A549 (cell line): ENCODE data around the gene CBX4. TPM values are rescaled to one million over a fixed set of nuclear protein-coding genes. Genes with fewer than 3 reads are reported as not detected.

Experiments
- ATAC-seq, 2 experiments: fragments of 200-7000 bp in 1 of 2; fragments of >200 bp in 1 of 2; cut with Nextera tagmentation in 1 of 2; cut with Tn5 transposase in 1 of 2; 3 replicates each; pipeline versions ENCODE4 v1.8.0 to v1.9.1; 2018 to 2020; ENCODE audit warnings: mild to moderate bottlenecking in 1 of 2, moderate library complexity in 1 of 2
- CTCF ChIA-PET: fragments of 300-600 bp; sonication (Branson Sonifier 250); formaldehyde crosslinking; extraction: SDS; loops from one replicate; lab custom pipeline; 2021; ENCODE audit warnings: antibody characterized with exemption, inconsistent platforms; lab: Yijun Ruan, JAX
- POLR2A ChIA-PET: fragments of 350-600 bp; formaldehyde crosslinking; extraction: SDS; loops from one replicate; lab custom pipeline; 2021; ENCODE audit warnings: antibody characterized with exemption, inconsistent platforms; lab: Yijun Ruan, JAX
- DNase-seq, 2 experiments: peaks; one replicate each; pipeline versions ENCODE4 v3.0.0 to v3.0.0-alpha.2; 2011 to 2016; ENCODE audit warnings: low read depth in 1 of 2, low spot score in 1 of 2
- FAIRE-seq: peaks from 2 replicates; lab custom pipeline; 2011; peaks lifted over from hg19 to GRCh38; lab: Jason Lieb, UNC
- H3K27ac ChIP-seq, 2 experiments: fragments of >200 bp; sonication (Bioruptor Twin); formaldehyde crosslinking; 3 replicates each; pipeline ENCODE4 v1.5.1; 2016 to 2017
- H3K4me1 ChIP-seq: fragments of >200 bp; sonication (Bioruptor Twin); formaldehyde crosslinking; 3 replicates; pipeline ENCODE4 v1.6.1; 2016
- H3K4me2 ChIP-seq: fragments of >200 bp; sonication (Bioruptor Twin); formaldehyde crosslinking; 3 replicates; pipeline ENCODE4 v1.6.1; 2016
- H3K4me3 ChIP-seq: fragments of >200 bp; sonication (Bioruptor Twin); formaldehyde crosslinking; 3 replicates; pipeline ENCODE4 v1.5.1; 2016
- H3K9me3 ChIP-seq: fragments of >200 bp; sonication (Bioruptor Twin); formaldehyde crosslinking; 3 replicates; pipeline ENCODE4 v1.6.1; 2016
- BCL3 ChIP-seq: fragments of >200 bp; sonication (Bioruptor Twin); formaldehyde crosslinking; IDR thresholded peaks from 3 replicates; pipeline ENCODE4 v1.6.1; 2016
- BHLHE40 ChIP-seq: IDR thresholded peaks from 2 replicates; pipeline ENCODE4 v1.6.1; 2012; ENCODE audit warnings: low read depth, low read length, inconsistent platforms
- CBX2 ChIP-seq: fragments of 200-600 bp; sonication (generic); IDR thresholded peaks from 2 replicates; pipeline ENCODE4 v1.6.1; 2016; ENCODE audit warnings: low read depth, mild to moderate bottlenecking, borderline replicate concordance
- E2F6 ChIP-seq: IDR thresholded peaks from 2 replicates; pipeline ENCODE4 v1.6.1; 2012; ENCODE audit warnings: low read depth, borderline replicate concordance
- ESRRA ChIP-seq: fragments of 150-350 bp; IDR thresholded peaks from 2 replicates; pipeline ENCODE4 v1.6.1; 2014; ENCODE audit warnings: mild to moderate bottlenecking, low read length, borderline replicate concordance
- HDAC2 ChIP-seq: fragments of 200-600 bp; sonication (generic); IDR thresholded peaks from 2 replicates; pipeline ENCODE4 v1.6.1; 2016
- HES2 ChIP-seq: fragments of >200 bp; sonication (Bioruptor Twin); formaldehyde crosslinking; IDR thresholded peaks from 2 replicates; pipeline ENCODE4 v1.6.1; 2016
- JUNB ChIP-seq: fragments of >200 bp; sonication (Bioruptor Twin); formaldehyde crosslinking; IDR thresholded peaks from 2 replicates; pipeline ENCODE4 v1.6.1; 2016
- KDM1A ChIP-seq: fragments of 200-600 bp; sonication (generic); IDR thresholded peaks from 2 replicates; pipeline ENCODE4 v1.6.1; 2016; ENCODE audit warnings: low read depth, mild to moderate bottlenecking
- MAFK ChIP-seq: fragments of 450-650 bp; IDR thresholded peaks from 2 replicates; pipeline ENCODE4 v1.6.1; 2014; ENCODE audit not compliant: partially characterized antibody
- MAX ChIP-seq: IDR thresholded peaks from 2 replicates; pipeline ENCODE4 v1.6.1; 2012
- NPAS2 ChIP-seq: fragments of 250-450 bp; sonication (Bioruptor Pico); IDR thresholded peaks from 2 replicates; pipeline ENCODE4 v1.8.0; 2022; ENCODE audit warnings: mild to moderate bottlenecking, moderate library complexity, borderline replicate concordance
- SREBF2 ChIP-seq: fragments of 450-650 bp; IDR thresholded peaks from 2 replicates; pipeline ENCODE4 v1.6.1; 2014; ENCODE audit warnings: mild to moderate bottlenecking, moderate library complexity
- ZC3H11A ChIP-seq: fragments of 450-650 bp; IDR thresholded peaks from 2 replicates; pipeline ENCODE4 v1.6.1; 2014; ENCODE audit warnings: antibody characterized with exemption, mild to moderate bottlenecking
- ZFP36 ChIP-seq: fragments of 450-650 bp; IDR thresholded peaks from 2 replicates; pipeline ENCODE4 v1.6.1; 2014; ENCODE audit warnings: borderline replicate concordance; ENCODE audit not compliant: partially characterized antibody
- WGBS: methylation state at CpG from one replicate; pipeline ENCODE4 v1.1.6; 2017; ENCODE audit errors: missing lambda C conversion rate; 5-methylcytosine and 5-hydroxymethylcytosine counted together
- polyA plus RNA-seq, 4 experiments: library from polyadenylated mRNA; depleted of rRNA in 3 of 4; stranded (reverse); fragments of >200 nt; fragmentation: RNase III in 1 of 4; extraction: RNeasy Plus Mini Kit Qiagen cat#74134 plus additional on column Dnase treatment in 1 of 4; gene quantifications; 2 replicates in 3 of 4; 3 replicates in 1 of 4; pipeline ENCODE4 v1.2.3, GENCODE V29; 2011 to 2017

CBX4 gene
- polyA plus RNA-seq, 2 of the 4 experiments (the other 2 are of a cell fraction): 31.0 to 34.1 TPM

- FAIRE-seq: no peak
- POLR2A ChIA-PET: interaction anchor here (1.4 to 2.6 kb wide), 2 partner anchors 35 to 37 kb away, joined by 7 read pairs; partner anchors contain the start of gene CBX4
- CTCF ChIA-PET: interaction anchor here (1.0 to 39.8 kb wide), 5 partner anchors 12 to 281 kb away, joined by 3 to 1281 read pairs (median 5); no protein-coding TSS in a partner anchor
- peaks cover 7% of the 10 kb centered on the region for H3K4me1 ChIP-seq
- H3K4me3 ChIP-seq: no peak overlapping the region
- ATAC-seq: no peak
- H3K4me2 ChIP-seq: no peak overlapping the region
- H3K27ac ChIP-seq: no peak overlapping the region
- WGBS: 67% methylated on average over 11 of the region's 11 CpGs
- no peaks in the 10 kb centered on the region for H3K9me3 ChIP-seq
- DNase-seq: no peak
- no peak for TF ChIP-seq BHLHE40
- no peak; the same call in 1 of the 2 replicates for TF ChIP-seq KDM1A
- TF ChIP-seq ZFP36: peak; percentile 37
- TF ChIP-seq, all 56 proteins: peak for 1
Observed at GRCh38 chr17:79802039-79802735, 37.1 kb downstream of the CBX4 start.

- CTCF ChIA-PET: interaction anchor here (1.0 to 39.8 kb wide), 6 partner anchors 11 to 281 kb away, joined by 3 to 1281 read pairs (median 4); partner anchors contain the start of gene CBX4
- 91% methylated on average over 52 of the region's 52 CpGs for WGBS
- FAIRE-seq: no peak
Observed at GRCh38 chr17:79801156-79802038, 37.8 kb downstream of the CBX4 start.

GRCh38 chr17:79800325-79801155 lies 38.7 kb downstream of the CBX4 start:
- Histone ChIP-seq H3K9me3 (no peaks in the 10 kb centered on the region), H3K27ac (no peak overlapping the region), H3K4me3 (no peak overlapping the region), H3K4me1 (peaks cover 12% of the 10 kb centered on the region), H3K4me2 (no peak overlapping the region)
- POLR2A ChIA-PET: interaction anchor here (1.4 to 2.6 kb wide), 2 partner anchors 37 to 39 kb away, joined by 7 read pairs; partner anchors contain the start of gene CBX4
- CTCF ChIA-PET: interaction anchor here (1.1 to 39.8 kb wide), 4 partner anchors 10 to 39 kb away, joined by 3 to 1281 read pairs (median 14); partner anchors contain the start of gene CBX4
- ATAC-seq: no peak
- DNase-seq: no peak
- WGBS: 86% methylated on average over 44 of the region's 44 CpGs
- no peak for TF ChIP-seq JUNB
- no peak for FAIRE-seq

More at GRCh38 chr17:79801156-79802038, 37.8 kb downstream of the CBX4 start:
- POLR2A ChIA-PET: interaction anchor here (1.4 to 2.6 kb wide), 2 partner anchors 36 to 38 kb away, joined by 7 read pairs; partner anchors contain the start of gene CBX4
- ATAC-seq (no peak), DNase-seq (no peak)
- no peak overlapping the region for H3K4me2 ChIP-seq
- no peak overlapping the region for H3K4me3 ChIP-seq
- H3K27ac ChIP-seq: no peak overlapping the region
- H3K9me3 ChIP-seq: no peaks in the 10 kb centered on the region
- H3K4me1 ChIP-seq: peaks cover 7% of the 10 kb centered on the region
- no peak for TF ChIP-seq MAFK
- no peak for TF ChIP-seq MAX
- TF ChIP-seq SREBF2: no peak
- no peak for TF ChIP-seq CBX2
- TF ChIP-seq NPAS2 (CRISPR knock-in tag): no peak
- no peak for TF ChIP-seq HDAC2
- TF ChIP-seq E2F6: no peak
- TF ChIP-seq ZC3H11A: no peak
- no peak for TF ChIP-seq ESRRA
- TF ChIP-seq HES2: no peak
- TF ChIP-seq BCL3: no peak
